Mesendoderm (in vitro differentiated cells): Measurements from ENCODE around the gene GPC4.

Source experiments
- DNase-seq: peaks from one replicate; pipeline ENCODE4 v3.0.0; 2013
- H2AK5ac ChIP-seq: 2 replicates; pipeline ENCODE4 v1.6.1; 2013; ENCODE audit warnings: low read length, inconsistent platforms
- H2BK120ac ChIP-seq: 2 replicates; pipeline ENCODE4 v1.6.1; 2013; ENCODE audit warnings: low read depth, mild to moderate bottlenecking, low read length, moderate library complexity, mixed read lengths
- H2BK15ac ChIP-seq: replicated peaks from 2 replicates; pipeline ENCODE4 v1.6.1; 2013; ENCODE audit warnings: low read depth, mild to moderate bottlenecking, moderate library complexity
- H2BK5ac ChIP-seq: 2 replicates; pipeline ENCODE4 v1.6.1; 2013; ENCODE audit warnings: low read length, inconsistent platforms
- H3K18ac ChIP-seq: 2 replicates; pipeline ENCODE4 v1.6.1; 2013; ENCODE audit warnings: mild to moderate bottlenecking, low read length, mixed read lengths
- H3K23ac ChIP-seq: one replicate; pipeline ENCODE4 v1.6.1; 2013; ENCODE audit warnings: low read length
- H3K27ac ChIP-seq: 2 replicates; pipeline ENCODE4 v1.5.1; 2013; ENCODE audit warnings: low read depth, mild to moderate bottlenecking, inconsistent platforms, low read length, moderate library complexity
- H3K27me3 ChIP-seq: 2 replicates; pipeline ENCODE4 v1.6.1; 2013; ENCODE audit warnings: low read length, control low read depth, mild to moderate bottlenecking, inconsistent platforms; ENCODE audit not compliant: insufficient read depth, poor library complexity
- H3K36me3 ChIP-seq: 2 replicates; pipeline ENCODE4 v1.6.1; 2013; ENCODE audit warnings: low read length, inconsistent platforms; ENCODE audit not compliant: control insufficient read depth, insufficient read depth
- H3K4ac ChIP-seq: one replicate; pipeline ENCODE4 v1.6.1; 2013; ENCODE audit warnings: low read depth, mild to moderate bottlenecking, low read length, moderate library complexity
- H3K4me1 ChIP-seq: 2 replicates; pipeline ENCODE4 v1.6.1; 2013; ENCODE audit warnings: low read depth, low read length, inconsistent platforms; ENCODE audit not compliant: control insufficient read depth
- H3K4me2 ChIP-seq: 2 replicates; pipeline ENCODE4 v1.6.1; 2013; ENCODE audit warnings: low read length
- H3K4me3 ChIP-seq: 2 replicates; pipeline ENCODE4 v1.5.1; 2013; ENCODE audit warnings: mild to moderate bottlenecking, low read length
- H3K56ac ChIP-seq: one replicate; pipeline ENCODE4 v1.6.1; 2013; ENCODE audit warnings: low read length
- H3K79me1 ChIP-seq: 2 replicates; pipeline ENCODE4 v1.6.1; 2013; ENCODE audit warnings: low read length, inconsistent platforms
- H3K79me2 ChIP-seq: 2 replicates; pipeline ENCODE4 v1.6.1; 2013; ENCODE audit warnings: mild to moderate bottlenecking, low read length; ENCODE audit not compliant: control insufficient read depth, insufficient read depth
- H3K9ac ChIP-seq: 2 replicates; pipeline ENCODE4 v1.6.1; 2013; ENCODE audit warnings: low read length, inconsistent platforms
- H4K5ac ChIP-seq: one replicate; pipeline ENCODE4 v1.6.1; 2013; ENCODE audit warnings: low read length
- H4K8ac ChIP-seq: one replicate; pipeline ENCODE4 v1.6.1; 2013; ENCODE audit warnings: low read depth, mild to moderate bottlenecking, control low read depth, low read length, moderate library complexity
- WGBS: extraction: QIAGEN DNeasy Blood & Tissue Kit; methylation state at CpG from one replicate; pipeline ENCODE4 v1.1.7; 2013; ENCODE audit warnings: low lambda C conversion rate, missing lambda C conversion rate; ENCODE audit not compliant: insufficient coverage; ENCODE audit errors: extremely low coverage; 5-methylcytosine and 5-hydroxymethylcytosine counted together

GPC4 gene

GRCh38 chrX:133258481-133258880, 156.8 kb downstream of the GPC4 start:
- Histone ChIP-seq H3K4ac (no peak overlapping the region), H3K23ac (no peak overlapping the region), H3K4me3 (no peak overlapping the region), H2BK120ac (no peak overlapping the region), H3K9ac (no peak overlapping the region), H3K18ac (no peak overlapping the region), H4K8ac (no peak overlapping the region), H3K56ac (no peak overlapping the region), H3K27ac (no peak overlapping the region), H2BK5ac (no peak overlapping the region), H2AK5ac (no peak overlapping the region), H3K79me1 (no peaks in the 10 kb centered on the region), H3K79me2 (no peaks in the 10 kb centered on the region), H4K5ac (no peak overlapping the region), H2BK15ac (no peak overlapping the region), H3K36me3 (no peaks in the 10 kb centered on the region), H3K4me1 (no peaks in the 10 kb centered on the region), H3K27me3 (no peaks in the 10 kb centered on the region), H3K4me2 (no peak overlapping the region)
- DNase-seq, result no peak

GRCh38 chrX:133254666-133255065, 160.6 kb downstream of the GPC4 start:
- no peaks in the 10 kb centered on the region for H3K79me1 ChIP-seq
- H3K27me3 ChIP-seq, result no peaks in the 10 kb centered on the region
- H4K8ac ChIP-seq, result no peak overlapping the region
- no peak overlapping the region for H2BK15ac ChIP-seq
- H3K27ac ChIP-seq, result no peak overlapping the region
- H2AK5ac ChIP-seq, result no peak overlapping the region
- H2BK5ac ChIP-seq, result no peak overlapping the region
- DNase-seq, result no peak
- H3K9ac ChIP-seq, result no peak overlapping the region
- no peaks in the 10 kb centered on the region for H3K79me2 ChIP-seq
- no peak overlapping the region for H3K56ac ChIP-seq
- H4K5ac ChIP-seq, result no peak overlapping the region
- H3K4me1 ChIP-seq, result no peaks in the 10 kb centered on the region
- H3K18ac ChIP-seq, result no peak overlapping the region
- H3K36me3 ChIP-seq, result no peaks in the 10 kb centered on the region
- H3K4ac ChIP-seq, result no peak overlapping the region
- no peak overlapping the region for H3K4me3 ChIP-seq
- H2BK120ac ChIP-seq, result no peak overlapping the region
- WGBS, result no CpG with 5 or more reads among the region's 3 CpGs
- no peak overlapping the region for H3K23ac ChIP-seq
- H3K4me2 ChIP-seq, result no peak overlapping the region

- no peak overlapping the region for H4K5ac ChIP-seq
- H3K4me1 ChIP-seq, result no peaks in the 10 kb centered on the region
- H3K56ac ChIP-seq, result peak overlapping the region; percentile 25
- no peak overlapping the region for H2AK5ac ChIP-seq
- WGBS, result no CpG with 5 or more reads among the region's 5 CpGs
- no peaks in the 10 kb centered on the region for H3K79me2 ChIP-seq
- no peak overlapping the region for H2BK120ac ChIP-seq
- H3K27ac ChIP-seq, result no peak overlapping the region
- no peaks in the 10 kb centered on the region for H3K27me3 ChIP-seq
- H4K8ac ChIP-seq, result no peak overlapping the region
- H3K79me1 ChIP-seq, result no peaks in the 10 kb centered on the region
- no peak overlapping the region for H2BK15ac ChIP-seq
- H3K36me3 ChIP-seq, result no peaks in the 10 kb centered on the region
- DNase-seq, result peak; percentile 5
- no peak overlapping the region for H3K4ac ChIP-seq
- H3K9ac ChIP-seq, result no peak overlapping the region
- no peak overlapping the region for H3K18ac ChIP-seq
- H3K23ac ChIP-seq, result no peak overlapping the region
- no peak overlapping the region for H2BK5ac ChIP-seq
- H3K4me3 ChIP-seq, result no peak overlapping the region
- H3K4me2 ChIP-seq, result no peak overlapping the region
These were observed 164.1 kb downstream of the GPC4 start for GRCh38 chrX:133251204-133251603.

DNA sequence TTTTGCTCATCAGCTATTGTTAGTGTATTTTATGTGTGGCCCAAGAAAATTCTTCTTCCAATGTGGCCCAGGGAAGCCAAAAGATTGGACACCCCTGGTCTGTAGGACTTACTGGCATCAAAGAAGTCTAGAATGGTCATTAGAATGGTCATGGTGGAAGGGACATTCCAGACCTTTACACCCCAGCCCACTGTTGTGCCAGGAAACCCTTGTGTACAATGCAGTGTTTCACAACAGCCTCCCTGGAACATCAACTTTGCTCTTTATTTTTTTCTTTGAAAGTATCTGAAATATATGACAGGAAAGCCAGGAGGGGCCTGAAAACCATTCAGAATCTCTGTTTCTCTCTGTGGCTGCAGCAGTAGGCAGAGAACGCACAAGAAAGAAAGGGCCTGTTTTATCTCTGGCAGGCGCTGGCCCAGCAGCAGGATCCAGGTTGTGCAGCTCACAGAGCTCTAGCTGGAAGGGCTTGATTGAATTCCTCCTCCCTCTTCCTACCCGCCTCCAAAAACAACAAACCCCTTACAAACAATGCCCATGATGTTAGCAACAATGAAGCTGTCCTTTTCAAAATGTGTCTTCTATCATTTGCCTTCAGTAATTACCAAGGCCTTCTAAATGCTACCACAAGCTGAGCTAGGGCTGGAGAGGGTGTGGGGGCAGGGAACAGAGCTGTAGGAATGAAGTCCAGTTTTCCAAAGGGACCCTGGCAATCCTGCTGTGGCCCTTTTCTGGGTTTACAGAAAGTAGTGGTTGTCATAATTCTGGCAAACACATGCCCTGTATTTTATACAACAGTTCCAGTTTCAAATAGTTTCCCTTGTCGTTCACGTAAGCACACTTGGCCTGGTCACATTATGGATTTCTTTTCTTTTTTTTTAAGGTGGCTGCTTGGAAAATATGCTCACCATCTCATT, 164.8 kb downstream of the GPC4 start:
- H4K5ac ChIP-seq, result no peak overlapping the region
- H3K18ac ChIP-seq, result peak overlapping the region; percentile 28
- H3K4me2 ChIP-seq, result no peak overlapping the region
- no peak overlapping the region for H3K4ac ChIP-seq
- H3K23ac ChIP-seq, result no peak overlapping the region
- H2BK120ac ChIP-seq, result no peak overlapping the region
- no peaks in the 10 kb centered on the region for H3K79me2 ChIP-seq
- H3K36me3 ChIP-seq, result no peaks in the 10 kb centered on the region
- H4K8ac ChIP-seq, result no peak overlapping the region
- H2BK5ac ChIP-seq, result no peak overlapping the region
- no peak overlapping the region for H3K9ac ChIP-seq
- peak overlapping the region; percentile 25 for H3K56ac ChIP-seq
- H2AK5ac ChIP-seq, result no peak overlapping the region
- WGBS, result no CpG with 5 or more reads among the region's 5 CpGs
- no peak overlapping the region for H3K27ac ChIP-seq
- H3K4me3 ChIP-seq, result no peak overlapping the region
- no peaks in the 10 kb centered on the region for H3K4me1 ChIP-seq
- H2BK15ac ChIP-seq, result no peak overlapping the region
- H3K27me3 ChIP-seq, result no peaks in the 10 kb centered on the region
- peak; percentile 38 for DNase-seq
- no peaks in the 10 kb centered on the region for H3K79me1 ChIP-seq
